ENCODE results near the gene ZNF277. TPM values are rescaled to one million over a fixed set of nuclear protein-coding genes. Genes with fewer than 3 reads are reported as not detected.

ZNF277 gene, protein sequence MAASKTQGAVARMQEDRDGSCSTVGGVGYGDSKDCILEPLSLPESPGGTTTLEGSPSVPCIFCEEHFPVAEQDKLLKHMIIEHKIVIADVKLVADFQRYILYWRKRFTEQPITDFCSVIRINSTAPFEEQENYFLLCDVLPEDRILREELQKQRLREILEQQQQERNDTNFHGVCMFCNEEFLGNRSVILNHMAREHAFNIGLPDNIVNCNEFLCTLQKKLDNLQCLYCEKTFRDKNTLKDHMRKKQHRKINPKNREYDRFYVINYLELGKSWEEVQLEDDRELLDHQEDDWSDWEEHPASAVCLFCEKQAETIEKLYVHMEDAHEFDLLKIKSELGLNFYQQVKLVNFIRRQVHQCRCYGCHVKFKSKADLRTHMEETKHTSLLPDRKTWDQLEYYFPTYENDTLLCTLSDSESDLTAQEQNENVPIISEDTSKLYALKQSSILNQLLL
- 22.3 to 25.4 TPM (median 23.7 TPM) in 3 replicates for total RNA-seq

DNA sequence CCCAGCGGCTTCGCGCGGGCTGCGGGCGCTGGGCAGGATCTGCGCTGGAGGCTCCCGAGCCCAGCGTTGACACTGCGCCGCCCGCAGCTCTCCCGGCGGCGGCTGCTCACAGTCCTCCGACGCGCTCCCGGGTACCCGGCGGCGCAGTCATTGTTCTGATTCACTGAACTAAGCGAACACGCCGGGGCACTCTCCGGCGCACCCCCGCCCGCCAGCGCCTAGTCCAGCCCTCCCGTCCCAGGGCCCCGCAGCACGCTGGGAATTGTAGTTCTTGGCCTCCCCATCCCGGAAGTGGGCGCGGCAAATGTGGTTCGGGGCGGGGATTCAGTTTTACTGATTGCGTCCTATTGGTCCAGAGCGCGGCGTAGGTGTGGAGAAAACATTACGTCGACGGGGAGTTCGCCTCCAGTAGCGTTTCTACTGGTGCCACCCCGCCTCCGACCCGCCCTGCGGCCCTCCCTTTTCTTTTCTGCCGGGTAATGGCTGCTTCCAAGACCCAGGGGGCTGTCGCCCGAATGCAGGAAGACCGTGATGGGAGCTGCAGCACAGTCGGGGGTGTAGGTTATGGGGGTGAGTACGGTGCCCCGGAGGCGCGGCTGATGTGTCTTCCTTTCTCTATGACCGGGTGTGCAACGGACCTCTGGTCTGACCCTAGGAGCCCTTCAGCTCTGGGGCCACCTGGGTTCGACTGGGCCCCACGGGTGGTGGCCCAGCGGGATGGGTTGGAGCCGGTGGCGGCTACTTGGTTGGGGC, at the start of gene ZNF277, which contains the start of gene DOCK4:
Gene ZNF277 (plus strand): TSS at position 458 of the 753 bp plus-strand sequence. CDS start 22 bp downstream, at position 480.
Gene DOCK4 (minus strand): TSS at position 162 of the 753 bp plus-strand sequence. CDS start 261 bp downstream, outside the sequence.
- H3K27ac Mint-ChIP-seq = peak within 1 kb of the TSS; percentile 94
- TF ChIP-seq, protein P1, sequence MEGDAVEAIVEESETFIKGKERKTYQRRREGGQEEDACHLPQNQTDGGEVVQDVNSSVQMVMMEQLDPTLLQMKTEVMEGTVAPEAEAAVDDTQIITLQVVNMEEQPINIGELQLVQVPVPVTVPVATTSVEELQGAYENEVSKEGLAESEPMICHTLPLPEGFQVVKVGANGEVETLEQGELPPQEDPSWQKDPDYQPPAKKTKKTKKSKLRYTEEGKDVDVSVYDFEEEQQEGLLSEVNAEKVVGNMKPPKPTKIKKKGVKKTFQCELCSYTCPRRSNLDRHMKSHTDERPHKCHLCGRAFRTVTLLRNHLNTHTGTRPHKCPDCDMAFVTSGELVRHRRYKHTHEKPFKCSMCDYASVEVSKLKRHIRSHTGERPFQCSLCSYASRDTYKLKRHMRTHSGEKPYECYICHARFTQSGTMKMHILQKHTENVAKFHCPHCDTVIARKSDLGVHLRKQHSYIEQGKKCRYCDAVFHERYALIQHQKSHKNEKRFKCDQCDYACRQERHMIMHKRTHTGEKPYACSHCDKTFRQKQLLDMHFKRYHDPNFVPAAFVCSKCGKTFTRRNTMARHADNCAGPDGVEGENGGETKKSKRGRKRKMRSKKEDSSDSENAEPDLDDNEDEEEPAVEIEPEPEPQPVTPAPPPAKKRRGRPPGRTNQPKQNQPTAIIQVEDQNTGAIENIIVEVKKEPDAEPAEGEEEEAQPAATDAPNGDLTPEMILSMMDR (IDR thresholded peaks at IDR 0.05; ENCODE audit: unreplicated experiment) = no peak
- H3K4me3 Mint-ChIP-seq = peak within 1 kb of the TSS; percentile 95
- no peaks in the 10 kb centered on the region for H3K27me3 Mint-ChIP-seq (ENCODE audit: low read depth)
- H3K9me3 Mint-ChIP-seq = no peaks in the 10 kb centered on the region
- DNase-seq (ENCODE audit: low spot score in 2 of 2, unreplicated experiment in 2 of 2) = peak; percentile 94 to 99
- peaks cover 33% of the 10 kb centered on the region for H3K4me1 Mint-ChIP-seq
- H3K36me3 Mint-ChIP-seq = no peaks in the 10 kb centered on the region

DNA sequence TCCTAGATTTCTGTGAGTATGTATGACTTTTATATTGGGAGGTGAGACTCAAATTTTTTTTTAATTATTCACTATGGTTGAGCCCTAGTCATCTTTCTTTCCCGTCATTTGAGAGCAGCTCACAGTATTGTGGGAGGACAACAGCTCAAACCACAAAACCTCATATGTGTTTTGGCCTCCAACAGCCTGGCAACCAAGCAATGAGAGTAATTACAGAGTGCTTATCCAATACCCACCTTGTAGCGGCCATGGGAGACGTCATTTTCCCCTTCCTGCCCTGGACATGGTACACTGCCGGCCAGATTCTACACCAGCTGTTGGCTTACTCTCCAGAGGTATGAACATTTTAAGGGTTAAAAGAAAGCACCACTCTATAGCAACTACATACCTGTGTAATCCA, 49.4 kb upstream of the ZNF277 start:
- Mint-ChIP-seq H3K27ac (no peak overlapping the region), H3K4me1 (peaks cover 44% of the 10 kb centered on the region), H3K36me3 (no peaks in the 10 kb centered on the region), H3K4me3 (no peak overlapping the region), H3K9me3 (no peaks in the 10 kb centered on the region), H3K27me3 (ENCODE audit: low read depth) (no peaks in the 10 kb centered on the region)
- TF ChIP-seq, protein P1 (IDR thresholded peaks at IDR 0.05; ENCODE audit: unreplicated experiment) = no peak
- DNase-seq (ENCODE audit: low spot score in 2 of 2, unreplicated experiment in 2 of 2) = no peak

DNA sequence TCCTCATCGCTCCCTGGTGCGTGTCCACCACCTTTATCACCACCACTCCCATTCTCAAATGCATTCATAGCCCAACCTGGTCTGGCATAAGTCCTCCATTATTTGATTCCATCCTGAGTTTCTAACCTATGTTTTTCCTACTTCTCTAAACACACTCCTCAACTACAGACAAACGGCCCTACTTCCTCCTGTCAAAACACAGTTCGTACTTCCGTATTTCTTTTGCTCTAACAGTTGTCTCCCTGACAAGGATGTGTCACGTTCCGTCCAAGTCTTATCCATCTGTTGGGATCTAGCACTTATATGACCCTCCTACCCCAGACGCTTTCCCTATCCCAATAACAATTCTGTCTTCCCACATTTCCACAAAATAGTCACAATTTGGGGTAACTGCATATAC, 47.1 kb upstream of the ZNF277 start:
- TF ChIP-seq, protein P1 (IDR thresholded peaks at IDR 0.05; ENCODE audit: unreplicated experiment) = no peak
- no peak for DNase-seq (ENCODE audit: low spot score in 2 of 2, unreplicated experiment in 2 of 2)
- Mint-ChIP-seq H3K27ac (no peak overlapping the region), H3K4me3 (no peak overlapping the region), H3K4me1 (peaks cover 57% of the 10 kb centered on the region), H3K9me3 (no peaks in the 10 kb centered on the region), H3K36me3 (no peaks in the 10 kb centered on the region), H3K27me3 (ENCODE audit: low read depth) (no peaks in the 10 kb centered on the region)

DNA sequence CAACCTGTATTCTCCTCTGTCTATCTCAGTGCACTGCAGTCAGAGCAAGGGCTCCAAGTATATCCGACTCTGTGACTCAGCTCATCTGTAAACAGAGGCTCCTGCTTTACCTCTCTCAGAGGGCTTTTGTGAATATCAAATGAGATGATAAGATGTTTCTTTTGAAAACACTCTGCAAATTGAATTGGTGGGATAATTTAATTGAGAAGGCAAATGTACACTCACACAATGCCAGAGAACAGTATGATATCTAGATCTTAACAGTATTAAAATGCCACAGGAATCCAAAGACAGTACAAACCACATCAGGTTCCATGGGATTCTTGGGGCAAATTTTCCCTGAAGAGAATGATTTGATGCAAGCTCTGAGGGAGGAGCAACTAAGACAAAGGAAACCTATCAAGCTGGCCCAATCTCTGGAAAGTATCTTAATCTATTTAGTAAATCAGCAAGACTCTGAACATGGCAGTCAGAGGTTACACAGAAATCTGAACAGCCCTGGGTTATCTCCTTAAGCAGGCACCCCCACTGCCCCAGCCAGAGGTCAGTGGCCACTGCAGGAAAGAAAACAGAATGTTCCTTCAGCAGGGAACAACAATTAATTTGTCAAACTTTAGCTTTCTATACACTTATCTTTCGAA, 46.2 kb upstream of the ZNF277 start:
- H3K4me1 Mint-ChIP-seq = peaks cover 56% of the 10 kb centered on the region
- no peaks in the 10 kb centered on the region for H3K27me3 Mint-ChIP-seq (ENCODE audit: low read depth)
- H3K36me3 Mint-ChIP-seq = no peaks in the 10 kb centered on the region
- no peaks in the 10 kb centered on the region for H3K9me3 Mint-ChIP-seq
- peak overlapping the region; percentile 52 for H3K27ac Mint-ChIP-seq
- DNase-seq (ENCODE audit: low spot score in 2 of 2, unreplicated experiment in 2 of 2) = no peak
- TF ChIP-seq, protein P1 (IDR thresholded peaks at IDR 0.05; ENCODE audit: unreplicated experiment) = no peak
- no peak overlapping the region for H3K4me3 Mint-ChIP-seq

DNA sequence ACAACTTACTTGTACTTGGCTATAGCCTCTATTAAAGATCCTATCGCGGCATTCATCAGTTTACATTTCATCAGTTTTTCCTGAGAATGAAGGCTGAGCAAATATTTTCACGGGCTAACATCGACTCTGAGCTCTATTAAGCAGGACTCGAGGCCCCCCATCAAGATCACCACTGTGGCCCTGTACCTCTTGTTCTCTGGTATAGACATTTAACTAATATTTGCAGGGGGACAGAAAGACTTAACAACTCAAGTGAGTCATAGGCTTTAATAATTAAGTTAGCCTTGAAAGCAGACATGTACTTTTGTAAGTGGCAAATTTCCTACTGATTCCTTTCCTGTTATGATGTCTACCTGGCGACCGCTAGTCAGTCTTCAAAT, 45.7 kb upstream of the ZNF277 start:
- H3K9me3 Mint-ChIP-seq = no peaks in the 10 kb centered on the region
- no peaks in the 10 kb centered on the region for H3K36me3 Mint-ChIP-seq
- DNase-seq (ENCODE audit: low spot score in 2 of 2, unreplicated experiment in 2 of 2) = no peak
- no peaks in the 10 kb centered on the region for H3K27me3 Mint-ChIP-seq (ENCODE audit: low read depth)
- H3K4me1 Mint-ChIP-seq = peaks cover 57% of the 10 kb centered on the region
- H3K4me3 Mint-ChIP-seq = no peak overlapping the region
- peak overlapping the region; percentile 52 for H3K27ac Mint-ChIP-seq
- TF ChIP-seq, protein P1 (IDR thresholded peaks at IDR 0.05; ENCODE audit: unreplicated experiment) = no peak
